Measurements from ENCODE around the gene IGF2BP3.

- no peak for TF ChIP-seq SUZ12 (IDR thresholded peaks at IDR 0.05; ENCODE audit: extremely low read depth, insufficient read depth, insufficient read length)
- TF ChIP-seq YY1 (IDR thresholded peaks at IDR 0.05; ENCODE audit: insufficient read depth, insufficient read length): no peak
Observed at GRCh38 chr7:23462846-23463245, 7.4 kb downstream of the IGF2BP3 start.

Measured in NT2/D1 (cell line).